ENCODE results near the gene NLGN1.
"Not testable (repeated sequence)": the region's sequence is repeated elsewhere in the genome, so short reads cannot be mapped to it uniquely, and the experiment has no call there.

Gene NLGN1

DNA sequence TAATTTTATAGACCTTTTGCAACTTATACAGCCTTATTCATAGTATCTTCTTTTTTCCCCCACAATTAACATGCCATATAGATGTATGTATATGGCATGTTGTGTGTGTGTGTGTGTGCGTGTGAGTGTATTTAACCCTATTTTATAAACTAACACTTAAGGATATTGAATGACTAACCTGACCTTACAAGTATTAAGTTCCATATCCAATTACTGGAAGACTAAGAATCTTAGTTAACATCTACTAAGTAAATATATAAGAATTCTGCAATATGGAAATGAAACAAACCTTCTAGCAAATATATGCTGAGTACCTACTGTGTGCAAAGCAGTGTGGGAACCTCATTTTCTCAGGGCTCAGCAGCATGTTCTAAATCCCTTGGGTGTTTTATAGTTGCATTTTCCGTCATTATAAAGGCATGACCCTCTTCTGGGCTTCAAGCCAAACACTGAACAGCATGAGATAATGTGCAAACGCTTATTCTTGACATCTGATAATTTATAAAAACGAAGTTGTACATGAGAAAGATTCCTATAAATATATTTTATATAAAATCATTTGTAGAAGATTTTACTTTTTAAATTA is 105.5 kb downstream of the NLGN1 start:
- H3K4me3 ChIP-seq (ENCODE audit: control insufficient read depth, low read depth, low read length): no peak overlapping the region
- TF ChIP-seq, protein P1, sequence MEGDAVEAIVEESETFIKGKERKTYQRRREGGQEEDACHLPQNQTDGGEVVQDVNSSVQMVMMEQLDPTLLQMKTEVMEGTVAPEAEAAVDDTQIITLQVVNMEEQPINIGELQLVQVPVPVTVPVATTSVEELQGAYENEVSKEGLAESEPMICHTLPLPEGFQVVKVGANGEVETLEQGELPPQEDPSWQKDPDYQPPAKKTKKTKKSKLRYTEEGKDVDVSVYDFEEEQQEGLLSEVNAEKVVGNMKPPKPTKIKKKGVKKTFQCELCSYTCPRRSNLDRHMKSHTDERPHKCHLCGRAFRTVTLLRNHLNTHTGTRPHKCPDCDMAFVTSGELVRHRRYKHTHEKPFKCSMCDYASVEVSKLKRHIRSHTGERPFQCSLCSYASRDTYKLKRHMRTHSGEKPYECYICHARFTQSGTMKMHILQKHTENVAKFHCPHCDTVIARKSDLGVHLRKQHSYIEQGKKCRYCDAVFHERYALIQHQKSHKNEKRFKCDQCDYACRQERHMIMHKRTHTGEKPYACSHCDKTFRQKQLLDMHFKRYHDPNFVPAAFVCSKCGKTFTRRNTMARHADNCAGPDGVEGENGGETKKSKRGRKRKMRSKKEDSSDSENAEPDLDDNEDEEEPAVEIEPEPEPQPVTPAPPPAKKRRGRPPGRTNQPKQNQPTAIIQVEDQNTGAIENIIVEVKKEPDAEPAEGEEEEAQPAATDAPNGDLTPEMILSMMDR (conservative IDR thresholded peaks at IDR 0.05; ENCODE audit: control insufficient read depth, insufficient read depth, low read depth, low read length): no peak
- peak; percentile 65 for DNase-seq (ENCODE audit: low read depth)

DNA sequence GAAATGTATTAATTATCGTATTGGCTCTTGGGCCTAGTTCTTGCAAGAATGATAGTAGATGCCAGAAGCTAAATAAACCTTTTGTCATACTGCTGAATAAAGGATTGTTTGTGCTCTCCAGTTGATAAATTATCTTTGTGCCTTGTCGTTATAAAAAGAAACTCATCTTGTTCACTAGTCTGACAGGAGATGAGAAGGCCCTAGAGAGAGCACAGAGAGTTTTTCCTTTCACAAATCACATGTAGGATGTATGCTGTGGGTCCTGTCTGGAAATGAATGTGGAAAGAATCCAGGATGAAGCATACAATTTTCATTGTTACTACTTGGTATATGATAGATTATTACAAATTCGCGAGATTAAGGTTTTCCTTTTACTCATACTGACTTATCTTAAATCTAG is 113.0 kb downstream of the NLGN1 start:
- TF ChIP-seq, protein P1 (conservative IDR thresholded peaks at IDR 0.05; ENCODE audit: control insufficient read depth, insufficient read depth, low read depth, low read length): no peak
- no peak for DNase-seq (ENCODE audit: low read depth)
- H3K4me3 ChIP-seq (ENCODE audit: control insufficient read depth, low read depth, low read length): no peak overlapping the region

DNA sequence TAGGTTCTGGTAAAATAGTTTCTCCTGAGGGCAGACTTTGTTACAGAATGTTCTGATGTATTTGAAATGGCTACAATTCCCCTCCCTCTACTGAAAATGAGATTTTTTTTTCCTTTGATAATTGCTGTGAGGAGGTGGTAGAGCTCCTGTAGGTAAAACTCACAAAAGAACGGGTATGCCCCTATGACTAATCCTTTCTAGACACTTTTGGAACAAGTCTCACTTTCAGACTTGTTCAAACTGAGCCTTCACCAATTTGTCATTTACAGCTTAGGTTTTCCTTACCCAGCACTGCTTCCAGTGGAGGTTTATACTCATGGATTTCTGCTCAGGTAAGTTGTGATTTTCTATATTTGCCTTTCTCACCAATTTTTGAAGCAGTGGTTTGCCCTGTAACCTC is 115.6 kb downstream of the NLGN1 start:
- DNase-seq (ENCODE audit: low read depth): no peak
- TF ChIP-seq, protein P1 (conservative IDR thresholded peaks at IDR 0.05; ENCODE audit: control insufficient read depth, insufficient read depth, low read depth, low read length): no peak

DNA sequence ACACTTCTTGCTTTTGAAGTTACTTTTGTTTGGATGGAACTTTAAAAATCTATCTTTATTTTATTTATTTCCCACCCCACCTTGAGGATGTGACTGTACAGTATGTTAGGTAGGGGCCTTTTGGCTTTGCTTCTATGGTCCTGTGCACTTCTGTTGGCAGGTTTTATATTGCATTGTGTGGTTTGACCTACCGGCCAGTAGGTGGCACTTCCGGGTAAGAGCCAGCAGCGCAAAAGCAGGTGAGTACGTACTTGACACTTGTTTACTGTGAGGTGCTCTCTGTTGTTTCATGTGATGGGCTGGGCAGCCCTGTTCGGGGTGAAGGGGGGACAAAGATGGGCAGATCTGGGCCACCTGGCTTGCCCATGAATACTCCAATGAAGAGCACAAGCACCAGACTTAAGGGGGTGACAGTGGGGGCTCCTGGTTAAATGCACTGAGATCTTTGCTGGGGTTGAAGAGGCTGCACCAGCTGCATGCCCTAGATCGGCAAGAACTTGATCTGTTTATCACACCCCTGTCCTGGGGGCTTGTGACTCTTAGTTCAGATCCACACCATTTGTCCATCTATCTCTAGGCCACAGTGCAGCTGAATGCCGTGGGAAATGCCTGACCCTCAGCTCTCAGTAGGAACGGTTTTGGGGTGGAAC is 131.6 kb downstream of the NLGN1 start:
- peak; percentile 16 for DNase-seq (ENCODE audit: low read depth)
- TF ChIP-seq, protein P1 (conservative IDR thresholded peaks at IDR 0.05; ENCODE audit: control insufficient read depth, insufficient read depth, low read depth, low read length): peak; percentile 36
- no peak overlapping the region for H3K4me3 ChIP-seq (ENCODE audit: control insufficient read depth, low read depth, low read length)

More for the DNA sequence above, 115.6 kb downstream of the NLGN1 start:
- no peak overlapping the region for H3K4me3 ChIP-seq (ENCODE audit: control insufficient read depth, low read depth, low read length)

DNA sequence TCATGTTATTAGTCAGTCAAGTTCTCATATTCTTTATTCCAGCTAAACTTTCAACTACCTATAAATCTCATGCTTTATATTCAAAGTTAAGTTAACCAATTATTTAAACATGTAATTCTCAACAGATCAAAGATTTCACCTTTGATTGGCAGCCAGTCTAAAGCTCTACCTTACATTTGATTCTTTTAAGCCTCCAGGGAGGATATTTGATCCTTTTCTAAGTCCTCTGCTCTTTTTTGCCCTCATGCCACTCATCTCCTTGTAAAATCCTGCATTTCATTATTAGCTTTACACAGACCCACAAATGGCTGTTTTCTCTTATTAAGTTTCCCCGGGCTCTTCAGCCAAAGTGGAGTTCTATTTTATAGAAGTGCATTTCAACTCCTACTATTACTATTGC is 134.1 kb downstream of the NLGN1 start:
- no peak overlapping the region for H3K4me3 ChIP-seq (ENCODE audit: control insufficient read depth, low read depth, low read length)
- no peak for DNase-seq (ENCODE audit: low read depth)
- TF ChIP-seq, protein P1 (conservative IDR thresholded peaks at IDR 0.05; ENCODE audit: control insufficient read depth, insufficient read depth, low read depth, low read length): no peak

DNA sequence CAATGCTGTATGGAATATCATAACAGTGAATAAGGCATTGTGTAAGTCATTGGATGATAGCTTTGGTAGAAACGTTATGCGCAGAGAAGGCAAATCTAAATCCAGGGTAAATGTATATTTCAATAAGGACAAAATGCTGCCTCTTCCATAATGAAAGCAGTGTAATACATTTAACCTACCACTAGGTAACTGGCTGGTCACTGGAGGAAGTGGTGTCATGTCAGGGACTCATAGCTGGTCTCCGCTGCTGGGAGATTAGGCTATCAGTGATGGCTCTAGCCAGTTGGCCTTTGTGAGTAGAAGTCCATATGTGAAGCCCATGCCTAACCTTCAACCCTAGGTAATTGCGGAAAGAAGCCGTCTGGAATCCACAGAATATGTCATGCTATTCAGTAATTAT is 140.9 kb downstream of the NLGN1 start:
- no peak for DNase-seq (ENCODE audit: low read depth)
- no peak overlapping the region for H3K4me3 ChIP-seq (ENCODE audit: control insufficient read depth, low read depth, low read length)
- TF ChIP-seq, protein P1 (conservative IDR thresholded peaks at IDR 0.05; ENCODE audit: control insufficient read depth, insufficient read depth, low read depth, low read length): peak; percentile 11

DNA sequence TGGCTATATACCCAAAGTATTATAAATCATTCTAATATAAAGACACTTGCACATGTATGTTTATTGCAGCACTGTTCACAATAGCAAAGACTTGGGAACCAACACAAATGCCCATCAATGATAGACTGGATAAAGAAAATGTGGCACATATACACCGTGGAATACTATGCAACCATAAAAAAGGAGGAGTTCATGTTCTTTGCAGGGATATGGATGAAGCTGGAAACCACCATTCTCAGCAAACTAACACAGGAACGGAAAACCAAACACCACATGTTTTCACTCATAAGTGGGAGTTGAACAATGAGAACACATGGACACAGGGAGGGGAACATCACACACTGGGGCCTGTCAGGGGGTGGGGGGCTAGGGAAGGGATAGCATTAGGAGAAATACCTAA is 148.0 kb downstream of the NLGN1 start:
- not testable (repeated sequence) for H3K4me3 ChIP-seq (ENCODE audit: control insufficient read depth, low read depth, low read length); DNase-seq (ENCODE audit: low read depth)
